IMR-90 (cell line): ENCODE data around the gene WDR81. TPM values are rescaled to one million over a fixed set of nuclear protein-coding genes. Genes with fewer than 3 reads are reported as not detected.

Source experiments
- ATAC-seq: fragments of 200-7000 bp; cut with Tn5 transposase; 2 replicates; pipeline ENCODE4 v1.9.1; 2020; ENCODE audit warnings: low read depth, mild to moderate bottlenecking, moderate library complexity
- BruUV-seq: library from RNA; stranded (reverse); fragments of 400-500 nt; replicated peaks from 2 replicates; lab custom pipeline; 2021; lab: Mats Ljungman, UMichigan
- CTCF ChIA-PET: fragments of 300-600 bp; formaldehyde crosslinking; extraction: SDS; loops from one replicate; lab custom pipeline; 2021; ENCODE audit warnings: antibody characterized with exemption; lab: Yijun Ruan, JAX
- POLR2A ChIA-PET: fragments of 300-600 bp; sonication (Branson Sonifier 250); formaldehyde crosslinking; loops from one replicate; lab custom pipeline; 2022; ENCODE audit warnings: antibody characterized with exemption; ENCODE audit not compliant: unreplicated experiment; lab: Charles Lee
- DNase-seq: peaks from one replicate; pipeline ENCODE4 v3.0.0; 2013
- H2AFZ ChIP-seq: replicated peaks from 2 replicates; pipeline ENCODE3; 2013; ENCODE audit warnings: low read length, mild to moderate bottlenecking; ENCODE audit not compliant: poor library complexity
- H2AK5ac ChIP-seq: 2 replicates; pipeline ENCODE4 v1.6.1; 2013; ENCODE audit warnings: low read depth, low read length, inconsistent platforms
- H2AK9ac ChIP-seq: replicated peaks from 2 replicates; pipeline ENCODE3; 2013; ENCODE audit warnings: mild to moderate bottlenecking, low read depth, low read length, moderate library complexity; ENCODE audit not compliant: poor library complexity
- H2BK120ac ChIP-seq: 2 replicates; pipeline ENCODE4 v1.6.1; 2013; ENCODE audit warnings: low read depth, low read length, inconsistent platforms
- H2BK15ac ChIP-seq: 3 replicates; pipeline ENCODE4 v1.6.1; 2013; ENCODE audit warnings: low read depth, low read length, inconsistent platforms
- H2BK20ac ChIP-seq: 2 replicates; pipeline ENCODE4 v1.6.1; 2013; ENCODE audit warnings: low read depth, mild to moderate bottlenecking, inconsistent platforms, low read length, moderate library complexity
- H2BK5ac ChIP-seq: 2 replicates; pipeline ENCODE4 v1.6.1; 2013; ENCODE audit warnings: mild to moderate bottlenecking, low read depth, low read length, inconsistent platforms; ENCODE audit not compliant: poor library complexity, severe bottlenecking
- H3K14ac ChIP-seq: replicated peaks from 2 replicates; pipeline ENCODE4 v1.6.1; 2013; ENCODE audit warnings: low read depth, low read length, inconsistent platforms
- H3K18ac ChIP-seq: 2 replicates; pipeline ENCODE4 v1.6.1; 2013; ENCODE audit warnings: low read depth, low read length, control low read depth
- H3K23ac ChIP-seq: 2 replicates; pipeline ENCODE4 v1.6.1; 2013; ENCODE audit warnings: low read depth, low read length, inconsistent platforms
- H3K27ac ChIP-seq: 2 replicates; pipeline ENCODE4 v1.5.1; 2013; ENCODE audit warnings: mild to moderate bottlenecking, control low read depth, low read length; ENCODE audit not compliant: insufficient read depth
- H3K27me3 ChIP-seq: 2 replicates; pipeline ENCODE4 v1.6.1; 2013; ENCODE audit warnings: low read length; ENCODE audit not compliant: control insufficient read depth, insufficient read depth
- H3K36me3 ChIP-seq: 2 replicates; pipeline ENCODE4 v1.6.1; 2013; ENCODE audit warnings: low read length, mixed read lengths; ENCODE audit not compliant: control insufficient read depth, insufficient read depth
- H3K4ac ChIP-seq: 2 replicates; pipeline ENCODE4 v1.6.1; 2013; ENCODE audit warnings: low read depth, low read length, inconsistent platforms
- H3K4me1 ChIP-seq: 2 replicates; pipeline ENCODE4 v1.6.1; 2013; ENCODE audit warnings: low read length, mixed read lengths; ENCODE audit not compliant: control insufficient read depth, insufficient read depth
- H3K4me2 ChIP-seq: 2 replicates; pipeline ENCODE4 v1.6.1; 2013; ENCODE audit warnings: low read depth, mild to moderate bottlenecking, control low read depth, low read length, moderate library complexity
- H3K4me3 ChIP-seq: 2 replicates; pipeline ENCODE4 v1.5.1; 2013; ENCODE audit warnings: low read depth, mild to moderate bottlenecking, control low read depth, low read length, moderate library complexity; ENCODE audit not compliant: insufficient read depth
- H3K56ac ChIP-seq: 2 replicates; pipeline ENCODE4 v1.6.1; 2013; ENCODE audit warnings: low read length, inconsistent platforms; ENCODE audit not compliant: insufficient read depth; ENCODE audit errors: extremely low read depth
- H3K79me1 ChIP-seq, 2 experiments: 2 replicates each; pipeline ENCODE4 v1.6.1; 2013; ENCODE audit warnings: low read length in 2 of 2, inconsistent platforms in 1 of 2, low read depth in 1 of 2
- H3K9ac ChIP-seq: 2 replicates; pipeline ENCODE4 v1.6.1; 2013; ENCODE audit warnings: low read depth, low read length, control low read depth
- H3K9me1 ChIP-seq: 2 replicates; pipeline ENCODE4 v1.6.1; 2013; ENCODE audit warnings: low read length, inconsistent platforms; ENCODE audit not compliant: insufficient read depth
- H3K9me3 ChIP-seq: 2 replicates; pipeline ENCODE4 v1.6.1; 2013; ENCODE audit warnings: low read length; ENCODE audit not compliant: control insufficient read depth, insufficient read depth
- H4K20me1 ChIP-seq: 2 replicates; pipeline ENCODE4 v1.6.1; 2013; ENCODE audit warnings: low read length, inconsistent platforms; ENCODE audit not compliant: insufficient read depth
- H4K5ac ChIP-seq: 2 replicates; pipeline ENCODE4 v1.6.1; 2013; ENCODE audit warnings: mild to moderate bottlenecking, low read depth, low read length, control low read depth
- H4K8ac ChIP-seq, 2 experiments: 2 replicates each; pipeline ENCODE4 v1.6.1; 2013; ENCODE audit warnings: low read depth in 2 of 2, low read length in 2 of 2, control low read depth in 1 of 2, inconsistent platforms in 1 of 2
- H4K91ac ChIP-seq: 2 replicates; pipeline ENCODE4 v1.6.1; 2013; ENCODE audit warnings: low read depth, low read length, inconsistent platforms; ENCODE audit not compliant: insufficient read depth
- BHLHE40 ChIP-seq: fragments of 150-350 bp; IDR thresholded peaks from 2 replicates; pipeline ENCODE4 v1.6.1; 2016; ENCODE audit warnings: mild to moderate bottlenecking, low read depth, low read length
- CEBPB ChIP-seq: IDR thresholded peaks from 2 replicates; pipeline ENCODE4 v1.6.1; 2012; ENCODE audit warnings: low read depth, low read length, improper control_type of control experiment
- CTCF ChIP-seq: conservative IDR thresholded peaks from 2 replicates; pipeline ENCODE4 v1.5.1; 2012; ENCODE audit warnings: mild to moderate bottlenecking, low read depth, low read length, improper control_type of control experiment
- MAZ ChIP-seq: IDR thresholded peaks from 2 replicates; pipeline ENCODE4 v1.6.1; 2012; ENCODE audit warnings: low read depth, mild to moderate bottlenecking, low read length, improper control_type of control experiment, moderate library complexity, borderline replicate concordance
- MXI1 ChIP-seq: IDR thresholded peaks from 2 replicates; pipeline ENCODE4 v1.6.1; 2012; ENCODE audit warnings: low read depth, mild to moderate bottlenecking, low read length, moderate library complexity, borderline replicate concordance
- RFX5 ChIP-seq: IDR thresholded peaks from 2 replicates; pipeline ENCODE4 v1.8.0; 2012; ENCODE audit warnings: low read depth, mild to moderate bottlenecking, low read length, moderate library complexity
- WGBS, 2 experiments: methylation state at CpG; one replicate each; pipeline versions ENCODE4 v1.1.5 to v1.1.7; 2013; ENCODE audit warnings: missing lambda C conversion rate in 2 of 2; ENCODE audit not compliant: insufficient read length in 1 of 2; ENCODE audit errors: extremely low coverage in 2 of 2; 5-methylcytosine and 5-hydroxymethylcytosine counted together
- dilution Hi-C: fragments of 300-500 bp; cut with HindIII; formaldehyde crosslinking; loops from one replicate; pipeline ENCODE4 v1.14.3; 2018; ENCODE audit warnings: low sequenced_read_pairs; ENCODE audit not compliant: unreplicated experiment
- in situ Hi-C: fragments of 300-500 bp; cut with MboI; formaldehyde crosslinking; loops from 3 replicates; pipeline ENCODE4 v1.14.3; 2019; ENCODE audit warnings: low sequenced_read_pairs, inconsistent platforms, mixed read lengths
- intact Hi-C: fragments of 100-400 bp; cut with micrococcal nuclease; formaldehyde crosslinking; loops from 2 replicates; pipeline ENCODE4 v1.10.0; 2022
- polyA plus RNA-seq, 3 experiments: library from polyadenylated mRNA; depleted of rRNA; stranded (reverse); fragments of >200 nt; gene quantifications; 2 replicates each; pipeline ENCODE4 v1.2.3, GENCODE V29; 2012; ENCODE audit warnings: low replicate concordance in 1 of 3
- total RNA-seq: library from RNA; depleted of rRNA; stranded (reverse); fragments of >200 nt; gene quantifications from 2 replicates; pipeline ENCODE4 v1.2.3, GENCODE V29; 2012

The WDR81 gene
- total and polyA plus RNA-seq, 2 of the 4 experiments (the other 2 are of a cell fraction): 3.0 to 8.4 TPM

GRCh38 chr17:1735418-1735817 lies 10.9 kb downstream of the WDR81 start:
- no peak overlapping the region for H3K18ac ChIP-seq
- POLR2A ChIA-PET: no interaction called here
- intact Hi-C loops: no loop called here
- ATAC-seq (no peak), DNase-seq (no peak)
- H3K4me2 ChIP-seq: no peak overlapping the region
- H3K9me1 ChIP-seq: peaks cover 5% of the 10 kb centered on the region; the same call in 1 of the 2 replicates
- H2BK20ac ChIP-seq: no peak overlapping the region
- H4K20me1 ChIP-seq: no peaks in the 10 kb centered on the region
- H3K56ac ChIP-seq: no peak overlapping the region
- in situ Hi-C loops: no loop called here
- no peak overlapping the region for H3K9ac ChIP-seq
- peaks cover 8% of the 10 kb centered on the region for H3K4me1 ChIP-seq
- H4K5ac ChIP-seq: no peak overlapping the region
- no peak overlapping the region for H2BK15ac ChIP-seq
- H3K23ac ChIP-seq: no peak overlapping the region
- H3K79me1 ChIP-seq: peaks cover 0 to 11% of the 10 kb centered on the region in 2 experiments; a peak in 1 of 4 replicates
- H3K36me3 ChIP-seq: peaks cover 21% of the 10 kb centered on the region
- no peaks in the 10 kb centered on the region for H3K27me3 ChIP-seq
- H2BK120ac ChIP-seq: no peak overlapping the region
- no peak overlapping the region for H3K14ac ChIP-seq
- no peak overlapping the region for H4K8ac ChIP-seq
- no peaks in the 10 kb centered on the region for H3K9me3 ChIP-seq
- H3K27ac ChIP-seq: no peak overlapping the region
- CTCF ChIA-PET: no interaction called here
- WGBS, 2 experiments: no CpG with 5 or more reads among the region's 10 CpGs
- BruUV-seq: no TSS peak
- H4K91ac ChIP-seq: no peak overlapping the region
- H2AFZ ChIP-seq: no peak overlapping the region
- H2AK9ac ChIP-seq: no peak overlapping the region
- no peak for TF ChIP-seq MXI1
- TF ChIP-seq RFX5: no peak
- no peak for TF ChIP-seq MAZ
- no peak for TF ChIP-seq CEBPB
- no peak for TF ChIP-seq CTCF
- TF ChIP-seq BHLHE40: no peak
- H3K4me3 ChIP-seq: no peak overlapping the region
- H2AK5ac ChIP-seq: no peak overlapping the region
- dilution Hi-C loops: no loop called here
- no peak overlapping the region for H3K4ac ChIP-seq
- H2BK5ac ChIP-seq: no peak overlapping the region
